ENCODE data around the gene RSF1.

- TF ChIP-seq CTCF (IDR thresholded peaks at IDR 0.05), result no peak
- no peak for TF ChIP-seq POLR2A (IDR thresholded peaks at IDR 0.05)
These were observed 159.6 kb downstream of the RSF1 start for GRCh38 chr11:77660947-77661346.
